Uterus (tissue), 4 donors: ENCODE results near the gene SH3YL1. TPM values are rescaled to one million over a fixed set of nuclear protein-coding genes. Genes with fewer than 3 reads are reported as not detected.

Experiments
- DNase-seq, 2 donors: peaks; one replicate each; pipeline ENCODE4 v3.0.0-alpha.2; 2019 to 2020
- H3K27ac ChIP-seq, 2 donors: fragments of 200-600 bp; sonication (generic); 1 replicate in 1 of 2; 2 replicates in 1 of 2; pipeline ENCODE4 v1.5.1; 2016 to 2018
- H3K27me3 ChIP-seq, 2 donors: fragments of 200-600 bp; sonication (generic); one replicate each; pipeline ENCODE4 v1.5.1; 2018 to 2019; ENCODE audit warnings: control low read depth in 1 of 2
- H3K36me3 ChIP-seq, 2 donors: fragments of 200-600 bp; sonication (generic); one replicate each; pipeline ENCODE4 v1.5.1; 2019; ENCODE audit warnings: control low read depth in 1 of 2
- H3K4me1 ChIP-seq, 2 donors: fragments of 200-600 bp; sonication (generic); one replicate each; pipeline ENCODE4 v1.5.1; 2018 to 2019; ENCODE audit warnings: control low read depth in 1 of 2
- H3K4me3 ChIP-seq, 2 donors: fragments of 200-600 bp; sonication (generic); 1 replicate in 1 of 2; 2 replicates in 1 of 2; pipeline ENCODE4 v1.5.1; 2018 to 2019; ENCODE audit warnings: mild to moderate bottlenecking in 1 of 2
- H3K9me3 ChIP-seq, 2 donors: fragments of 200-600 bp; sonication (generic); one replicate each; pipeline ENCODE4 v1.5.1; 2019; ENCODE audit warnings: control low read depth in 1 of 2
- CTCF ChIP-seq, 4 experiments: fragments of 200-600 bp in 2 of 4; fragments of 450-650 bp in 2 of 4; sonication (generic) in 2 of 4; IDR thresholded peaks; one replicate each; pipeline ENCODE4 v1.5.1; 2016 to 2019; ENCODE audit warnings: antibody characterized with exemption in 4 of 4, mild to moderate bottlenecking in 2 of 4, moderate library complexity in 1 of 4
- POLR2A ChIP-seq, 2 donors: fragments of 450-650 bp; IDR thresholded peaks; one replicate each; pipeline ENCODE4 v1.6.1; 2016; ENCODE audit warnings: antibody characterized with exemption in 2 of 2, mild to moderate bottlenecking in 1 of 2, moderate library complexity in 1 of 2
- intact Hi-C: fragments of 100-400 bp; cut with DNase I; formaldehyde crosslinking; loops from one replicate; pipeline ENCODE4 v1.15.1; 2023; ENCODE audit warnings: low total_unique reads
- total RNA-seq, 4 donors: library from RNA; depleted of rRNA in 3 of 4; stranded (reverse); fragments of >200 nt in 3 of 4; gene quantifications; one replicate each; pipeline versions ENCODE4 v1.1.0 to v1.2.4, GENCODE V29; 2014 to 2023
- donor health status: DM: yes; HTN: yes; CAD: no.

Gene SH3YL1
- total RNA-seq, 4 donors from 2014 or later: 6.9 to 113 (median 55.5) TPM

- intact Hi-C loops: no loop called here
- TF ChIP-seq POLR2A (IDR thresholded peaks at IDR 0.05) (no peak), CTCF (IDR thresholded peaks at IDR 0.05) (no peak)
- no peaks in the 10 kb centered on the region for H3K4me1 ChIP-seq
- no peak overlapping the region for H3K27ac ChIP-seq
- H3K9me3 ChIP-seq: no peaks in the 10 kb centered on the region
- DNase-seq: no peak
- no peaks in the 10 kb centered on the region for H3K36me3 ChIP-seq
- no peaks in the 10 kb centered on the region for H3K27me3 ChIP-seq
- H3K4me3 ChIP-seq: peak overlapping the region; percentile 77 to 85
These were observed 652 bp downstream of the SH3YL1 start for GRCh38 chr2:263022-263738.

- TF ChIP-seq CTCF (IDR thresholded peaks at IDR 0.05): no peak
- no peak for TF ChIP-seq POLR2A (IDR thresholded peaks at IDR 0.05)
- intact Hi-C loops: no loop called here
- H3K36me3 ChIP-seq: no peaks in the 10 kb centered on the region
- no peaks in the 10 kb centered on the region for H3K9me3 ChIP-seq
- no peak overlapping the region for H3K27ac ChIP-seq
- H3K27me3 ChIP-seq: no peaks in the 10 kb centered on the region
- no peak for DNase-seq
- H3K4me3 ChIP-seq: no peak overlapping the region
- no peaks in the 10 kb centered on the region for H3K4me1 ChIP-seq
These were observed 1.7 kb downstream of the SH3YL1 start for GRCh38 chr2:262117-262516.

GRCh38 chr2:260507-261161 is 3.2 kb downstream of the SH3YL1 start:
- DNase-seq: no peak
- intact Hi-C loops: no loop called here
- H3K36me3 ChIP-seq: no peaks in the 10 kb centered on the region
- no peak overlapping the region for H3K27ac ChIP-seq
- no peaks in the 10 kb centered on the region for H3K9me3 ChIP-seq
- no peaks in the 10 kb centered on the region for H3K27me3 ChIP-seq
- no peak overlapping the region for H3K4me3 ChIP-seq
- H3K4me1 ChIP-seq: no peaks in the 10 kb centered on the region
- no peak for TF ChIP-seq POLR2A (IDR thresholded peaks at IDR 0.05)
- no peak for TF ChIP-seq CTCF (IDR thresholded peaks at IDR 0.05)

GRCh38 chr2:259789-260331 is 4.0 kb downstream of the SH3YL1 start:
- no peak overlapping the region for H3K4me3 ChIP-seq
- no peaks in the 10 kb centered on the region for H3K27me3 ChIP-seq
- H3K36me3 ChIP-seq: no peaks in the 10 kb centered on the region
- no peak for DNase-seq
- no peaks in the 10 kb centered on the region for H3K4me1 ChIP-seq
- no peaks in the 10 kb centered on the region for H3K9me3 ChIP-seq
- TF ChIP-seq POLR2A (IDR thresholded peaks at IDR 0.05): no peak
- TF ChIP-seq CTCF (IDR thresholded peaks at IDR 0.05): no peak
- intact Hi-C loops: no loop called here
- H3K27ac ChIP-seq: no peak overlapping the region

GRCh38 chr2:258933-259332 is 4.9 kb downstream of the SH3YL1 start:
- Histone ChIP-seq H3K9me3 (no peaks in the 10 kb centered on the region), H3K27me3 (no peaks in the 10 kb centered on the region)

More at GRCh38 chr2:258933-259332, 4.9 kb downstream of the SH3YL1 start:
- H3K4me3 ChIP-seq: no peak overlapping the region
- no peaks in the 10 kb centered on the region for H3K4me1 ChIP-seq
- no peaks in the 10 kb centered on the region for H3K36me3 ChIP-seq
- TF ChIP-seq POLR2A (IDR thresholded peaks at IDR 0.05) (no peak), CTCF (IDR thresholded peaks at IDR 0.05) (no peak)
- intact Hi-C loops: no loop called here
- H3K27ac ChIP-seq: no peak overlapping the region
- no peak for DNase-seq
